ENCODE data around the gene OSBPL9.

DNA sequence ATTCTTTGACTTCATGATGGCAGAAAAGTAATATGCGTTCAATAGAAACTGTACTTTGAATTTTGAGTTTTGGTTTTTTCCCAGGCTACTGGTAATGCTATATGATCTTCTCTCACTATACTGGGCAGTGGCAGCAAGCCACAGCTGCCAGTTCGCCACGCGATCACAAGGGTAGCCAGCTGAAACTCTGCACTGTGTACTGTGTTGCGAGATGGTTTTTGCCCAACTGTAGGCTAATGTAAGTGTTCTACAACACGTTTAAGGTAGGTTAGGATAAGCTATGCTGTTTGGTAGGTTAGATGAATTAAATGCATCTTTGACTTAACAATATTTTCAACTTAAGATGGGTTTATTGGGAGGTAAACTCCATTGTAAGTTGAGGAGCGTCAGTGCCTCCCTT is 138.5 kb downstream of the OSBPL9 start:
- TF ChIP-seq SUZ12 (IDR thresholded peaks at IDR 0.05; ENCODE audit: unreplicated experiment), result no peak
- TF ChIP-seq, protein P1, sequence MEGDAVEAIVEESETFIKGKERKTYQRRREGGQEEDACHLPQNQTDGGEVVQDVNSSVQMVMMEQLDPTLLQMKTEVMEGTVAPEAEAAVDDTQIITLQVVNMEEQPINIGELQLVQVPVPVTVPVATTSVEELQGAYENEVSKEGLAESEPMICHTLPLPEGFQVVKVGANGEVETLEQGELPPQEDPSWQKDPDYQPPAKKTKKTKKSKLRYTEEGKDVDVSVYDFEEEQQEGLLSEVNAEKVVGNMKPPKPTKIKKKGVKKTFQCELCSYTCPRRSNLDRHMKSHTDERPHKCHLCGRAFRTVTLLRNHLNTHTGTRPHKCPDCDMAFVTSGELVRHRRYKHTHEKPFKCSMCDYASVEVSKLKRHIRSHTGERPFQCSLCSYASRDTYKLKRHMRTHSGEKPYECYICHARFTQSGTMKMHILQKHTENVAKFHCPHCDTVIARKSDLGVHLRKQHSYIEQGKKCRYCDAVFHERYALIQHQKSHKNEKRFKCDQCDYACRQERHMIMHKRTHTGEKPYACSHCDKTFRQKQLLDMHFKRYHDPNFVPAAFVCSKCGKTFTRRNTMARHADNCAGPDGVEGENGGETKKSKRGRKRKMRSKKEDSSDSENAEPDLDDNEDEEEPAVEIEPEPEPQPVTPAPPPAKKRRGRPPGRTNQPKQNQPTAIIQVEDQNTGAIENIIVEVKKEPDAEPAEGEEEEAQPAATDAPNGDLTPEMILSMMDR (IDR thresholded peaks at IDR 0.05 in 2 of 3, conservative IDR thresholded peaks at IDR 0.05 in 1 of 3; ENCODE audit: control insufficient read depth in 2 of 3, extremely low read depth in 1 of 3, insufficient read depth in 1 of 3, low read depth in 3 of 3, low read length in 3 of 3), result no peak
- TF ChIP-seq, protein P2, sequence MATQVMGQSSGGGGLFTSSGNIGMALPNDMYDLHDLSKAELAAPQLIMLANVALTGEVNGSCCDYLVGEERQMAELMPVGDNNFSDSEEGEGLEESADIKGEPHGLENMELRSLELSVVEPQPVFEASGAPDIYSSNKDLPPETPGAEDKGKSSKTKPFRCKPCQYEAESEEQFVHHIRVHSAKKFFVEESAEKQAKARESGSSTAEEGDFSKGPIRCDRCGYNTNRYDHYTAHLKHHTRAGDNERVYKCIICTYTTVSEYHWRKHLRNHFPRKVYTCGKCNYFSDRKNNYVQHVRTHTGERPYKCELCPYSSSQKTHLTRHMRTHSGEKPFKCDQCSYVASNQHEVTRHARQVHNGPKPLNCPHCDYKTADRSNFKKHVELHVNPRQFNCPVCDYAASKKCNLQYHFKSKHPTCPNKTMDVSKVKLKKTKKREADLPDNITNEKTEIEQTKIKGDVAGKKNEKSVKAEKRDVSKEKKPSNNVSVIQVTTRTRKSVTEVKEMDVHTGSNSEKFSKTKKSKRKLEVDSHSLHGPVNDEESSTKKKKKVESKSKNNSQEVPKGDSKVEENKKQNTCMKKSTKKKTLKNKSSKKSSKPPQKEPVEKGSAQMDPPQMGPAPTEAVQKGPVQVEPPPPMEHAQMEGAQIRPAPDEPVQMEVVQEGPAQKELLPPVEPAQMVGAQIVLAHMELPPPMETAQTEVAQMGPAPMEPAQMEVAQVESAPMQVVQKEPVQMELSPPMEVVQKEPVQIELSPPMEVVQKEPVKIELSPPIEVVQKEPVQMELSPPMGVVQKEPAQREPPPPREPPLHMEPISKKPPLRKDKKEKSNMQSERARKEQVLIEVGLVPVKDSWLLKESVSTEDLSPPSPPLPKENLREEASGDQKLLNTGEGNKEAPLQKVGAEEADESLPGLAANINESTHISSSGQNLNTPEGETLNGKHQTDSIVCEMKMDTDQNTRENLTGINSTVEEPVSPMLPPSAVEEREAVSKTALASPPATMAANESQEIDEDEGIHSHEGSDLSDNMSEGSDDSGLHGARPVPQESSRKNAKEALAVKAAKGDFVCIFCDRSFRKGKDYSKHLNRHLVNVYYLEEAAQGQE (IDR thresholded peaks at IDR 0.05; ENCODE audit: low read depth, low read length), result no peak
- TF ChIP-seq, protein P3, sequence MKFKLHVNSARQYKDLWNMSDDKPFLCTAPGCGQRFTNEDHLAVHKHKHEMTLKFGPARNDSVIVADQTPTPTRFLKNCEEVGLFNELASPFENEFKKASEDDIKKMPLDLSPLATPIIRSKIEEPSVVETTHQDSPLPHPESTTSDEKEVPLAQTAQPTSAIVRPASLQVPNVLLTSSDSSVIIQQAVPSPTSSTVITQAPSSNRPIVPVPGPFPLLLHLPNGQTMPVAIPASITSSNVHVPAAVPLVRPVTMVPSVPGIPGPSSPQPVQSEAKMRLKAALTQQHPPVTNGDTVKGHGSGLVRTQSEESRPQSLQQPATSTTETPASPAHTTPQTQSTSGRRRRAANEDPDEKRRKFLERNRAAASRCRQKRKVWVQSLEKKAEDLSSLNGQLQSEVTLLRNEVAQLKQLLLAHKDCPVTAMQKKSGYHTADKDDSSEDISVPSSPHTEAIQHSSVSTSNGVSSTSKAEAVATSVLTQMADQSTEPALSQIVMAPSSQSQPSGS (IDR thresholded peaks at IDR 0.05; ENCODE audit: low read length), result no peak
- TF ChIP-seq, protein P4, sequence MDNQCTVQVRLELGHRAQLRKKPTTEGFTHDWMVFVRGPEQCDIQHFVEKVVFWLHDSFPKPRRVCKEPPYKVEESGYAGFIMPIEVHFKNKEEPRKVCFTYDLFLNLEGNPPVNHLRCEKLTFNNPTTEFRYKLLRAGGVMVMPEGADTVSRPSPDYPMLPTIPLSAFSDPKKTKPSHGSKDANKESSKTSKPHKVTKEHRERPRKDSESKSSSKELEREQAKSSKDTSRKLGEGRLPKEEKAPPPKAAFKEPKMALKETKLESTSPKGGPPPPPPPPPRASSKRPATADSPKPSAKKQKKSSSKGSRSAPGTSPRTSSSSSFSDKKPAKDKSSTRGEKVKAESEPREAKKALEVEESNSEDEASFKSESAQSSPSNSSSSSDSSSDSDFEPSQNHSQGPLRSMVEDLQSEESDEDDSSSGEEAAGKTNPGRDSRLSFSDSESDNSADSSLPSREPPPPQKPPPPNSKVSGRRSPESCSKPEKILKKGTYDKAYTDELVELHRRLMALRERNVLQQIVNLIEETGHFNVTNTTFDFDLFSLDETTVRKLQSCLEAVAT (IDR thresholded peaks at IDR 0.05), result no peak
- TF ChIP-seq POLR2A (IDR thresholded peaks at IDR 0.05; ENCODE audit: low read depth, low read length), result no peak
- no peak for TF ChIP-seq CREM (IDR thresholded peaks at IDR 0.05; ENCODE audit: low read depth)
- no peak for TF ChIP-seq KDM1A (IDR thresholded peaks at IDR 0.05; ENCODE audit: borderline replicate concordance)
- no peak for TF ChIP-seq TAF1 (IDR thresholded peaks at IDR 0.05; ENCODE audit: borderline replicate concordance, low read depth, low read length)
